ENCODE data around the gene HBG1. TPM values are rescaled to one million over a fixed set of nuclear protein-coding genes. Genes with fewer than 3 reads are reported as not detected.

Gene HBG1
- total RNA-seq, 1 experiment from 2014 or later: 2.3 TPM

DNA sequence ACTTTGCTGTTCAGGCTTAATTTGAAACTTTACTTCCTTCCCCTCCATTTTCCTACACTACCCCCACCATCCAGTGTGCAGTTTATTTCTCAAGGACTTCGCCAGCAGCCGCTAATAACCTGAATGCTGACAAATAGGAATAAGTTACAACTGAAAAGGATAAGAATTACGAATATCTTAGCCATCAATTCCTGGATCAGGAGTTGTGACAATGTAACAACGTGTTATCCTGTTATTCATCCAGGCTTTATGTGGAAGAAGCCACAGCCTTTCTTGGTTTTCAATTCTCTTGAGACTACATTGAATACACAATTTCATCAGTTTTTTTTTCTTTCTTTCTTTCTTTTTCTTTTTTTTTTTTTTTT lies 5.9 kb downstream of the HBG1 start:
- no peak overlapping the region for H3K4me3 ChIP-seq (ENCODE audit: low read depth in 2 of 2, low read length in 2 of 2)
- H3K27me3 ChIP-seq (ENCODE audit: control insufficient read depth, insufficient read depth, low read length): peaks cover 4% of the 10 kb centered on the region; the same call in 1 of the 2 replicates
- no peaks in the 10 kb centered on the region for H3K4me1 ChIP-seq (ENCODE audit: control insufficient read depth, insufficient read depth, low read length)
- no peaks in the 10 kb centered on the region for H3K36me3 ChIP-seq (ENCODE audit: control insufficient read depth, insufficient read depth, low read length)
- BruUV-seq (replicated peaks): no TSS peak
- no peak for DNase-seq (ENCODE audit: low read depth, low spot score)
- ChIA-PET POLR2A (no interaction called here), CTCF (no interaction called here)
- H3K9me3 ChIP-seq (ENCODE audit: control insufficient read depth, insufficient read depth, low read depth, low read length): no peaks in the 10 kb centered on the region
- H3K27ac ChIP-seq (ENCODE audit: low read length): no peak overlapping the region
- in situ Hi-C loops (cut with HindIII; ENCODE audit: low pct_unique_long_range_greater_than_20kb, low sequenced_read_pairs): no loop called here
- ATAC-seq: no peak
- TF ChIP-seq TCF7L2 (IDR thresholded peaks at IDR 0.05; ENCODE audit: low read depth, low read length) (no peak), SIN3A (IDR thresholded peaks at IDR 0.05; ENCODE audit: borderline replicate concordance, insufficient read depth, low read depth, low read length) (no peak)
- TF ChIP-seq, protein P1, sequence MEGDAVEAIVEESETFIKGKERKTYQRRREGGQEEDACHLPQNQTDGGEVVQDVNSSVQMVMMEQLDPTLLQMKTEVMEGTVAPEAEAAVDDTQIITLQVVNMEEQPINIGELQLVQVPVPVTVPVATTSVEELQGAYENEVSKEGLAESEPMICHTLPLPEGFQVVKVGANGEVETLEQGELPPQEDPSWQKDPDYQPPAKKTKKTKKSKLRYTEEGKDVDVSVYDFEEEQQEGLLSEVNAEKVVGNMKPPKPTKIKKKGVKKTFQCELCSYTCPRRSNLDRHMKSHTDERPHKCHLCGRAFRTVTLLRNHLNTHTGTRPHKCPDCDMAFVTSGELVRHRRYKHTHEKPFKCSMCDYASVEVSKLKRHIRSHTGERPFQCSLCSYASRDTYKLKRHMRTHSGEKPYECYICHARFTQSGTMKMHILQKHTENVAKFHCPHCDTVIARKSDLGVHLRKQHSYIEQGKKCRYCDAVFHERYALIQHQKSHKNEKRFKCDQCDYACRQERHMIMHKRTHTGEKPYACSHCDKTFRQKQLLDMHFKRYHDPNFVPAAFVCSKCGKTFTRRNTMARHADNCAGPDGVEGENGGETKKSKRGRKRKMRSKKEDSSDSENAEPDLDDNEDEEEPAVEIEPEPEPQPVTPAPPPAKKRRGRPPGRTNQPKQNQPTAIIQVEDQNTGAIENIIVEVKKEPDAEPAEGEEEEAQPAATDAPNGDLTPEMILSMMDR (IDR thresholded peaks at IDR 0.05): no peak
- intact Hi-C loops (cut with micrococcal nuclease; ENCODE audit: unreplicated experiment): no loop called here

DNA sequence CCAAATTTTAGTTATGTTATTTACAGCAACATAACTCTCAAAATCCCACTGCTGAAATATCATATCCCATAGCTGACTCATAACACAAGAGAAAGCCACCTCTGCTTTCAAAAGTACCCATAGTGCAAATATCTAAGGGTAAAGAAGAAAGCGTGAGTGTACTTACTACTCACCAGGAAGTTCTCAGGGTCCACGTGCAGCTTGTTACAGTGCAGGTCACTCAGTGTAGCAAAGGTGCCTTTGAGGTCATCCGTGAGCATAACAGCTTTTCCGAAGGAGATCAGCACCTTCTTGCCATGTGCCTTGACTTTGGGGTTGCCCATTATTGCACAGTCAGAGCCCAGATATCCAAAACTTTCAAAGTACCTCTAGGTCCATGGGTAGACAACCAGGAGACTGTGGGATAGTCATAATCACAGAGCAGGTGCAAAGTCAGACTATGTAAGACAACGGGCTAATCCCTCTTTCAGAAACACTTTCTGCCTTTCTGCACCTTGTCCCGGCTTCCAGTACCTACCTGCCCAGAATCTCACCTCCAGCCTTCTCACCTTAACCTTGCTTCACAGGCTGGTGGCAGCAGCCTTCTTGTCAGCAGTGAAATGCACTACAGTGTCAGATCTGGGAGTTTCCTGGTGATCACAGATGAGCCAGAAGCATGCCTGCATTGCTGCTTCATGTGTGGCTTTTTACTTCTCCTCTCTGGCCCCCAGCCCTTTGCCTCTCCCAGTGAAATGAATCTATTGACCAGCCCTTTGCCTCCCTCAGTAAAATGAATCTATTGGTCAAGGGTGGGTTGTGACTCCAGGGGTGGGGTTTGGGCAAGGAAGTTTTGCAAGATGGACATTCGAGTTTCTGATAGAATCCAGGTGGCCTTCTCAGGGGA lies 6.5 kb downstream of the HBG1 start:
- TF ChIP-seq SIN3A (IDR thresholded peaks at IDR 0.05; ENCODE audit: borderline replicate concordance, insufficient read depth, low read depth, low read length) (no peak), TCF7L2 (IDR thresholded peaks at IDR 0.05; ENCODE audit: low read depth, low read length) (no peak), POLR2AphosphoS5 (IDR thresholded peaks at IDR 0.05; ENCODE audit: low read depth, low read length) (no peak)
- TF ChIP-seq, protein P1 (IDR thresholded peaks at IDR 0.05): no peak
- TF ChIP-seq, protein P2, sequence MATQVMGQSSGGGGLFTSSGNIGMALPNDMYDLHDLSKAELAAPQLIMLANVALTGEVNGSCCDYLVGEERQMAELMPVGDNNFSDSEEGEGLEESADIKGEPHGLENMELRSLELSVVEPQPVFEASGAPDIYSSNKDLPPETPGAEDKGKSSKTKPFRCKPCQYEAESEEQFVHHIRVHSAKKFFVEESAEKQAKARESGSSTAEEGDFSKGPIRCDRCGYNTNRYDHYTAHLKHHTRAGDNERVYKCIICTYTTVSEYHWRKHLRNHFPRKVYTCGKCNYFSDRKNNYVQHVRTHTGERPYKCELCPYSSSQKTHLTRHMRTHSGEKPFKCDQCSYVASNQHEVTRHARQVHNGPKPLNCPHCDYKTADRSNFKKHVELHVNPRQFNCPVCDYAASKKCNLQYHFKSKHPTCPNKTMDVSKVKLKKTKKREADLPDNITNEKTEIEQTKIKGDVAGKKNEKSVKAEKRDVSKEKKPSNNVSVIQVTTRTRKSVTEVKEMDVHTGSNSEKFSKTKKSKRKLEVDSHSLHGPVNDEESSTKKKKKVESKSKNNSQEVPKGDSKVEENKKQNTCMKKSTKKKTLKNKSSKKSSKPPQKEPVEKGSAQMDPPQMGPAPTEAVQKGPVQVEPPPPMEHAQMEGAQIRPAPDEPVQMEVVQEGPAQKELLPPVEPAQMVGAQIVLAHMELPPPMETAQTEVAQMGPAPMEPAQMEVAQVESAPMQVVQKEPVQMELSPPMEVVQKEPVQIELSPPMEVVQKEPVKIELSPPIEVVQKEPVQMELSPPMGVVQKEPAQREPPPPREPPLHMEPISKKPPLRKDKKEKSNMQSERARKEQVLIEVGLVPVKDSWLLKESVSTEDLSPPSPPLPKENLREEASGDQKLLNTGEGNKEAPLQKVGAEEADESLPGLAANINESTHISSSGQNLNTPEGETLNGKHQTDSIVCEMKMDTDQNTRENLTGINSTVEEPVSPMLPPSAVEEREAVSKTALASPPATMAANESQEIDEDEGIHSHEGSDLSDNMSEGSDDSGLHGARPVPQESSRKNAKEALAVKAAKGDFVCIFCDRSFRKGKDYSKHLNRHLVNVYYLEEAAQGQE (IDR thresholded peaks at IDR 0.05; ENCODE audit: insufficient read depth in 1 of 2, low read depth in 2 of 2, low read length in 1 of 2): no peak
- Histone ChIP-seq H3K4me1 (ENCODE audit: control insufficient read depth, insufficient read depth, low read length) (no peaks in the 10 kb centered on the region), H3K9me3 (ENCODE audit: control insufficient read depth, insufficient read depth, low read depth, low read length) (no peaks in the 10 kb centered on the region), H3K36me3 (ENCODE audit: control insufficient read depth, insufficient read depth, low read length) (no peaks in the 10 kb centered on the region), H3K27me3 (ENCODE audit: control insufficient read depth, insufficient read depth, low read length) (peaks cover 4% of the 10 kb centered on the region; the same call in 1 of the 2 replicates), H3K4me3 (ENCODE audit: low read depth in 2 of 2, low read length in 2 of 2) (no peak overlapping the region), H3K27ac (ENCODE audit: low read length) (no peak overlapping the region)
- intact Hi-C loops (cut with micrococcal nuclease; ENCODE audit: unreplicated experiment): no loop called here
- CTCF ChIA-PET: interaction anchor here (0.6 kb wide), 1 partner anchor 357 kb away, joined by 3 read pairs; no protein-coding TSS in a partner anchor
- DNase-seq (ENCODE audit: low read depth, low spot score): no peak
- ATAC-seq: no peak
- POLR2A ChIA-PET: no interaction called here
- no TSS peak for BruUV-seq (replicated peaks)
- in situ Hi-C loops (cut with HindIII; ENCODE audit: low pct_unique_long_range_greater_than_20kb, low sequenced_read_pairs): no loop called here
